HG03139 (cell line): ENCODE measurements around the gene SEMA5A.

Experiments used
- ATAC-seq: cut with Tn5 transposase; IDR thresholded peaks from one replicate; pipeline ENCODE4 v1.9.1; 2021; ENCODE audit not compliant: unreplicated experiment

The SEMA5A gene

DNA sequence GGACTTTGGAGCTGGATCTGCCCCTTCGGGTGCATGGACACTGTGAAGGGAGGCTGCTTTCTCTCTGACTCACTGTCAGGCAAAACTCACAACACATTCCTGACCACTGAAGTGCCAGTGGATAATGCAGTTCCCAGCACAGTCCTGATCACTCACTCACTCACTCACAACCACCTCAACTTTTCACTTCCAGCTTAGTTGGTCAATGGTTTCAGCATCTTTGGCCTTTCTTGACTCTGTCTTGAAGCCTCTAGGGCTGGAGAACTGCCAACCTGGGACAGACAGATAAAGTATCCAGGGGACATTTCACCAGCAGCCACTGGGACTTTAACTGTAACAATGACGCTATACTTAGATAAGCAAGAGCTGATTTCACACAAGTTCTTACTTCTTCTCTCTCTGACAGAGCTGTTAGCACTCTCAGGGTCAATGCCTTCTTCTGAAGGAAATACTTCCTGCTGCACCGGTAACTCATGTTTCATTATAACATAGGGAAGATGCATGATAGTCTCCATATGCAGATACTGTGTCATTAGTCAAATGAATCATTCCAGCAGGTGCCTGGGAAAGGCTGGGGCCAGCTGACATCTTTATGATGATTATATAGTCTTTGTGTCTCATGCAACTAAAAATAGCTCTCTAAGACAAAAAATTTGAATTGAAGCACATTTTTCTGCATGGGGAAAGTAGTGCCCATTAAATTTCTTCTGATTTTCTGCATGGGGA lies 499.0 kb downstream of the SEMA5A start:
- ATAC-seq, result no peak

DNA sequence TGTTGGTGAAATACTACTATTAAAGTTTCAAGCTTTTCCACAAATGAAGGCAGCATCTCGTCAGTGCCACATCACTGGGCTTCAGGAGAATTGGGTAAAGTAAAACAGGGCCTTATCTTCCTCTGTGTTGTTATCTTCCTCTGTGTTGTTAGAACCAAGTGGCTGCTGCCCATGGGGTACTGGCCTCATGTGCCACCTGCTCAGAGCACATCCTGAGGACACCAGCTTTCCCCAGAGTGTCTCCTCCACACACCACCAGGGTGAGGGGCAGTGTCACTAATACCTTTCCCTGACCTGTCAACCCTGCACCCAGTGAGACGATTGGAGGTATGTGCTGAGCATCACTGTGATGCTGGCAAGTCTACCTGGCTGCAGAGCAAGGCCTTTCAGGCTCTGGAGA lies 499.9 kb downstream of the SEMA5A start:
- no peak for ATAC-seq

GRCh38 chr5:9042241-9042640 lies 503.6 kb downstream of the SEMA5A start:
- ATAC-seq, result no peak

DNA sequence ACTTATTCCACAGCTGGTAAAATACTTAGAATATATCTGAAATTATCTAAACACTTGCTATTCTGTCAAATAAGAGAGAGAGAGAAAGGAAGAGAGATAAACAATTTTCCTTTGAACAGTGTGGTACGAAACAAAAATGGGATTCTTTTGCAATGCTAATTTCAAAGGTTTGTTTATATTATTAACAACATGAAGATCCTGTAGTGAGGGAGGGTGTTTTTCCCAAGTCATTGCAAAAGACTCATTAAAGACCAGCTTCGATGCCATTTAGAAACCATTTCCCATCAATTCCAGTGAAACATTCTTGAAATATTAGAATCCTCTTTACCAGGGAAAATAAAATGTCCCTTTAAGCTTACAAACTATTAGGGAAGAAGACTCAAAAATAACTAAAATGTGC lies 505.4 kb downstream of the SEMA5A start:
- no peak for ATAC-seq

- ATAC-seq, result no peak
Observed at GRCh38 chr5:9037048-9037447, 508.8 kb downstream of the SEMA5A start.

DNA sequence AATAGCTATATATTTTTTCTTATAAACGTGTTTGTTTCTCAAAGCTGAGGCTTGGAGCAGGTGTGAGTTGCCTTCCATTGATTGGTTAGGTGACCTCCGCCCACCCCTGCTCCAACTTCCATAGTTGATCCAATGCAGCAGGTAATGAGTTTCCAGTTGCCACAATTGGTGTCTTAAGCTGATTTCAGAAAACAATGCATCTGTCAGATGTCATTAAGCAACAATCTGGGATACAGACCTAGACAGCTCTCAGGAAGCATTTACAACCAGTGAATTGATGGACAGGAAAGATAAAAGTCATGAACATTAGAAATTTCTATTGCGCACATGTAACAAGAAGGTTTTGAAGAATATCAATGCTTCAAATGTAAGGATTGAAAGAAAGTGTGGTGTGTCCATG lies 510.5 kb downstream of the SEMA5A start:
- no peak for ATAC-seq

- no peak for ATAC-seq
Observed at GRCh38 chr5:9034649-9035048, 511.2 kb downstream of the SEMA5A start.

- no peak for ATAC-seq
Observed at GRCh38 chr5:9033524-9033923, 512.4 kb downstream of the SEMA5A start.

- no peak for ATAC-seq
Observed at GRCh38 chr5:9025942-9026341, 519.9 kb downstream of the SEMA5A start.

- ATAC-seq, result no peak
Observed at GRCh38 chr5:9020996-9021395, 524.9 kb downstream of the SEMA5A start.

DNA sequence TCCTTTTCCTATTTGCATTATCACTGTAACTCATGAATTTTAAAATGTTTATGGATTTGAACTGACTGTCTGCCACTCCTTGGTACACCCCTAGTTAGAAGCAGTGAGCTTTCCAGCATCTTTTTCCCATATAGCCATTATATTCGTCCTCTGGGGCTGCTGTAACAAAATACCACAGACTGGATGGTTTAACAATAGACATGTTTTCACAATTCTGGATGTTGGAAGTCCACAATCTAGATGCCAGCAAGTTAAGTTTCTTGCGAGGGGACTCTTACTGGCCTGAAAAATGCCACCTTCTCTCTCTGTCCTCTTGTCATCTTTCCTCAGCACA lies 530.0 kb downstream of the SEMA5A start:
- ATAC-seq, result no peak

DNA sequence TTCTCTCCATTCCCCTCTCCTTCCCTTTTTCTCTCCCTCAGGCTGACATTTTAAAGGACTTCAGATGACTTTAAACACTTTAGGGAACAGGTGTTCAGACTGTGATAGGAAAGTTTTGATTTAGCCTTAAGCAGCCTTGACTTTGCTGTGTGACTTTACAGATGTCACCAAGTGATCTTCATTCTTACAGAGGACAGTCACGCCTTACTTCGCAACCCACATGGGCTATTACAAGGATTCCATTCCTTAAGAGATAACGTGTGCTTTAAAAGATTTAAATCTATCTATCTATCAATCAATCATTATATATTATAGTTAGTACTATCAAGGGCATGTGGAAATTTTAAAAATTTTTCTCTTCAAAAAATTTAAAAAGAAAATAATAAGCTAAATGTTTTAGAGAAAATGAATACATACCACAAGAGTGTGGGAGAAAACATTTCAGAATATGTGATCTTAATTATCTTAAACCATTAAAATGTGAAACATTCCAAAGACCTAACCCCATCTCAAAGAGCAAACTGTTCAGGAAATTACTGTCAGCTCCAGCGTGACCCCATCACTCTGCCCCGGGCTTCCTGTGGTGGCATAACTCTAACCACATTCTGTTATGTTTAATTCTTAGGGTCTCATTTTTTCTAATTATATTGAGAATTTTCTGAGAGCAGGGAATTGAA lies 530.5 kb downstream of the SEMA5A start:
- no peak for ATAC-seq

DNA sequence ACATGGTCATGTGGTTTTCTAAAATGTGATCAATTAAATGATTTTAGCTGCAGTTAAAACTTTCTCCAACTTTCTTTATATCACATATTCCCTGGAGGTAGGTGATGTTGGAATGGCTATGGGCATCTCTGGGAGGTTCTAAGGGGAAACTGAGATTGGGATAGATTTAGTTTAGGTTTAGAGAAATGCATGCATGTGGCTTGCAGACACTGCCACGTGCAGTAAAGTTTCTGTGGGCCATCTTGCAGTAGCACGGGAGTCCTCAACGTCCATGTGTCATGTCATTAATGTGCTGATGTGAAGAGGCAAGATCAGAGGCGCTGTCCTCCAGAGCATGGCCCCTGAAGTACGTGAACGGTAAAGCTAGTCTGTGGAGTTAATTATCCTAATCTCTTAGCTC lies 532.7 kb downstream of the SEMA5A start:
- ATAC-seq, result no peak

- ATAC-seq, result no peak
Observed at GRCh38 chr5:9009931-9010651, 535.8 kb downstream of the SEMA5A start.

GRCh38 chr5:8997542-8998070 lies 548.3 kb downstream of the SEMA5A start:
- no peak for ATAC-seq

GRCh38 chr5:8993031-8993430 lies 552.8 kb downstream of the SEMA5A start:
- ATAC-seq, result no peak
